ENCODE data around the gene HSPA14.
"Not testable (repeated sequence)": the region's sequence is repeated elsewhere in the genome, so short reads cannot be mapped to it uniquely, and the experiment has no call there.

HSPA14 gene

DNA sequence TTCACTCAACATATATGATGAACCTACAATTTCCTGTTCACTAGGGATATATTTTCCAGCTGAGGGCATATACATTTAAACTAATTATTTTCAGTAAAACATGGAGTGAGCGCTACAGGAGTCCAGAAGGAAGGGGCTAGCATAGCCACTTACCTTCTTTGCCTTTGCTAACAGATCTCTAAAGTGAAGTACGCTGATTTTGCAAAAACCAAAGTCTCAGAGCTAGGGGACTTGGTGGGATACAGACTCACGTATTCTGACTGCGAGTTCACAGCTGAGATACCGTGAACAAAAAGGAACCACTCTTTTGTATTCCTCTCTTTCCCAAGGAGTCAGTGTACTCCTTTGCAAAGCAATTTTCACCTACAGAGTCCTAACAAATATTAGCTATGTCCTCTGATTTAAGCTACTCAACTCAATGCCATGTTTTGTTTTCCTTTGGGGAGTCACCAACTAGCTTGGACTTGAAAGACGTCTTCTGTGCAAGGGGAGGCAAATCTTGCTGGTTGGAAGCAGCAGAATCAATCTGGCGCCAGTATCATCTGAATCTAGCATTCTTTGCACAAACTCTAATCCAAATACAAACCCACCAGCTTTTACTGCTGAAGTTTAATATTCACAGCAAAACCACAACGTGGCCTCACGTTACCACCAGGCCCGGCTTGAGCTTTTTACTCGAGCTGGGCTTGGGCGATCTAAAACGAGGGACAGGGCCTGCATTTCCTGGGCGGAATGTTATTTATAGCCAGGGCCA is 926 bp upstream of the HSPA14 start:
- no peak for DNase-seq

DNA sequence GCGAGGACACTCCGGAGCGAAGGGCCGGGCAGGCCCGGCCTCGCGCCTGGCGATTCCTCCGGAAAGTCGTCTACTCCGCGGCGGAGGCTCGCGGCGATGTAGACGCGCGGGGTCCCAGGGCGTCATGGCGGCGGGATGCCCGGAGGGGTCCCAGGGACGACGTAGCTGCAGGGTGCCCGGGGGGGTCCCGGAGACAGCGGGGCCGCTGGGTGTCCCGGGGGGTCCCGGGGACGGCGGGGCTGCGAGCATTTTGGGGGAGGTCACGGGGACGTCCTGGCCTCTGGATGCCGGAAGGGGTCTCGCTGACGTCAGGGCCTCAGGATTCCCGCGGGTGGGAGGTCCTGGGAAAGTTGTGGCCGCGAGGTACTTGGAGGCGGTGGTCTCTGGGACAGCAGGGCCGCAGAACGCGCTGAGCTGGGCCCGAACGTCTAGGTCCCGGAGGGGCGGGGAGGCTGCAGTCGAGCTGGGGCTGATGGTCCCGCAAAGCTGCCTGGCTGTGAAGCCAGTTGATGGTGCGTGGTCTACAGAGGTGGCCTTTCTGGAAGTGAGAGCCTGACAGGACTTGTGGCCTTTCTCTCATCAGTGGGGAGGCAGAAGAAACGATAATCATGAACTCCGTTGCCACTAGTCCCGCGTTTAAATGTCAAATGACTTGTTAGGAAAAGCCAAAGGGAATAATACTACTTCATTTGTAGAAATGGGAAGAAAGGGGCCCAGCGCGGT is 637 bp downstream of the HSPA14 start:
- DNase-seq, result peak; percentile 14 to 45 (median 36)

DNA sequence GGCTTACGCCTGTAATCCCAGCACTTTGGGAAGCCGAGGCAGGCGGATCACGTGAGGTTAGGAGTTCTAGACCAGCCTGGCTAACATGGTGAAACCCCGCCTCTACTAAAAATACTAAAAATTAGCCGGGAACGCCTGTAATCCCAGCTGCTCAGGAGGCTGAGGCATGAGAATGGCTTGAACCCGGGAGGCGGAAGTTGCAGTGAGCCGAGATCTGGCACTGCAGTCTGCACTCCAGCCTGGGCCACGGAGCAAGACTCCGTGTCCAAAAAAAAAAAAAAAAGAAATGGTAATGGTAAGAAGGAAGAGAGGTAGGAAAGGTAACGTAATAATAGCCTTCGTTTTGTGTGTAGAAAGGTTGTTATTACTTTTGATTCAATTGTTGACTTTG is 1.2 kb downstream of the HSPA14 start:
- DNase-seq, result peak; percentile 11 to 44 (median 18)

DNA sequence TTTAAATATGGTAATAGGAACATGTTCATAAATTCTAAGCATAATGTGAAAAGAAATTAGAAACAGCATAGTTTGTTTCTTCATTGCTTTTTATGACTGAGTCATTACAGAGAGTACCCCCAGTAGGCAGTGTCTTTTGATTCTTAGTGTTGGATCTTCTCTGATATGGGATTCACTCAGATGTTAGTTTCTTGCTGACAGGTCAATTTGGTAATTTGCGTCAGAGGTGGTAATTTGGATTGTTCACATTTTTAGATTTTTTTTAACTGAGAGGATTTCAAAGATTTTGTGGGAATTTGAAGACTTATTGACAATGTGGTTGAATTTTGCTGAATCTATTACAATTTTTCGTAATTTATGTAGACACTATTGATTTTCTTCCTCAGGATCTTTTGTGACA is 2.1 kb downstream of the HSPA14 start:
- DNase-seq, result no peak

DNA sequence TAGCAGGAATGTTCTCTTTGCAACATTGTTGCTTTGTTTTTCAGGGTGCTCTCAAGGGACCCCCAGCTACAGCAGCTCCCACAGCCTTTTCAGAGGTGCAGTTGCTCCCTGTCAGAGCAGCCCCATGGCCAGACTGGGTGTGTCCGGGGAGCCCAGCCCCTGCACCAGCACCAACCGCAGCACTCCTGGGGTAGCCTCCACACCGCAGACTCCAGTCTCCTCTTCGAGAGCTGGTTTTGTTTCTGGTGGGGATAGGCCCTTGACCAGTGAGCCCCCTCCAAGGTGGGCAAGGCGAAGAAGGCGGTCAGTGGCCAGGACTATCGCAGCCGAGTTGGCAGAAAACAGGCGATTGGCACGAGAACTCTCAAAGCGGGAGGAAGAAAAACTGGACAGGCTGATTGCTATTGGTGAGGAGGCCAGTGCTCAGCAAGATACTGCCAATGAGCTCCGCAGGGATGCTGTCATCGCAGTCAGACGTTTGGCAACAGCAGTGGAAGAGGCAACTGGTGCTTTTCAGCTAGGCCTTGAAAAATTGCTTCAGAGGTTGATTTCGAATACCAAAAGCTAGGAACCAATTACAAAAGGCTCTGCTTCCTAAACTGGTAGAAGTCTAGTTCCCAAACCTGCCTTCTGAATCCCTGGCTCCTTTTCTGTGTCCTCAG is 5.4 kb downstream of the HSPA14 start:
- no peak for DNase-seq

DNA sequence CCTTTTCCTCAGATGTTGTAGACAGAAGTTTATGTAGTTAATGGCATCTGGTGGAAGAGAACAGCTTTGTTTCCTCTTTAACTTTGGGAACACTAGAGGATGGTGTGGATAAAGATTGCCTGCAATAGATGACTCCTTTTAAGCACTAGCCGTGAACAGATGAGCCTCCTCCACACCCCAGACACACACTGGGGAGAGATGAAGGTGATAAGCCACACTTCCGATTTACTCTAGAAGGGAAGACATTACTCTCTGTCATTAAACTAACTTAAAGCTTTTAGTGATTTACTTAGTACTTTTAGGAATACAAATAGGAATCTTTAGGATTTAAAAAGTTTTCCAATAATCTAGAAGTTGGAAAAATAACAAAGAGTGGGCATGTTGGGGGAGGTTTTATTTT is 6.8 kb downstream of the HSPA14 start:
- DNase-seq, result no peak

DNA sequence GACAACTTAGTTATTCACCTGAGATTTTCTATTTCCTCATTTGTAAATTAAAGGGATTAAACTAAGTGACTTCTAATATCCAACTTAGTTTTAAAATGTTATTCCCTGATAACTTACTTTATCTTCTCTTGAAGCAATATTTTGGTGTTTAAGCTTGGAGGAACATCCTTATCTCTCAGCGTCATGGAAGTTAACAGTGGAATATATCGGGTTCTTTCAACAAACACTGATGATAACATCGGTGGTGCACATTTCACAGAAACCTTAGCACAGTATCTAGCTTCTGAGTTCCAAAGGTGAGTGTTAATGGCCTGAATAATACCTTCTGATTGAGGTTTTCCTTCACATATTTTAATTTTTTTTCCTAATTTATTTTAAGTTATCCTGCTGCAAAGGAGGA is 14.1 kb downstream of the HSPA14 start:
- no peak for DNase-seq

DNA sequence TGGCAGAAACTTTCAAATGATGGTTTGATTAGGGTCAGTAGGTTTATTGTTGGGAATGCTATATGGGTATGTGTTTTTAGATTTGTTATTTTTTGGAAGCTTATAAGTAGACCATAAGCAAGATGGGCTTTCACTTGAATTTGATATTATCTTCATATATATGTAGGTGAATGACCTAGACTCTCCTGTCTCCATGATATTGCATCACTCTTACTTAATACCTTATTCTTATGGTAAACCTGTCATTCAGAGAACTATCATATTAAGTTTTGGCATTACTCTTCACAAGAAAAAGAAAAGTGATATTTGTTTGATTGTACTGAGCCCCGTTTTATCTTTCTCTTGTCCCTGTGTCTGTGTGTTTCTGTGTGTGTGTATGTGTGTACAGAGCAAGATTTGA is 17.3 kb downstream of the HSPA14 start:
- DNase-seq, result no peak

DNA sequence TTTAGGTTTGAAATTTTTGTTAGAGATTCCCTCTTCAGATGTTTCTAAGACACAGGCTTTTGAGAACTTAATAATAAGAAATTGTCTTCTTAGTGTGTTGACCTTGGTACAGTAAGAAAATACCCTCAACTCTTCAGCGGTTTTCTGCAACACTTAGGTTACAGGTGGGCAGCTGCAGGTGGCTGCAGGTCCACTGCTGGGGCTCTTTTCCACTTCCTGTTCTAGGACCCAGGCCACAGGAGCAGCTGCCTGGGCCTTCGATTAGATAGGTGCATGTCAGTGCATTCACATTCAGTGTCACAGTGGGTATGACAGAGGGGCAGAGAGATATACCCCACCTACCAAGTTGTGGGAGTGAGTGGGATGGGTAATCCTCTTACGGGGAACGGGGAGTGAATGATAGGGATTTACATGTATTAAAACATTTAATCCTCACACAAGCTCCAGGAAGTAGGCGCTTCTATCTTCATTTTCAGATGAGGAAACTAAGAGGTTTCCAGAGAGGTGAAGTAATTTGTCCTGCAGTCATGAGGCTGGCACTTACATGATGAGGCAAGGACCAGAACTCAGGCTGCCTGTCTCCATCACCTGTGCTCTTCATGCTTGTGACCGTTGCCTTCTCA is 20.3 kb downstream of the HSPA14 start:
- DNase-seq, result peak in 1 of 4 experiments; percentile 9

DNA sequence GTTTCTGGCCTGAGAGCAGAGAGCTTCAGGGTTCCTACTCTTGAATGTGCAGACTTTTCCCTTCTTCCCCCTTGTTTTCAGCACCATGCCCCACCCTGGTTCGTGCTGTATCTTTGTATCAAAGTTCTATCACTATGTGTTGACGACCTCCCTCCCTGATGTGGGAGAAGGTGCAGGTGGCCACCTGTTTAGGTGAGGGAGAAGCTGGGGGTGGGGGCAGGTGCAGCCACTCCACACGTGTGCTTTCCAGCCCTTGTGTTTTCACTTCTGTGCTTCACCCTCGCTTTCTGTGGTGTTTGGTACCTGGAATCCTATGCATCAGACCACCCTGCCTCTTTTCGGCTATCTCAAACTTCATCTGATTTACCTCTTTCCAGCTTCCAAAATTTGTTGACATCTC is 20.9 kb downstream of the HSPA14 start:
- DNase-seq, result no peak

DNA sequence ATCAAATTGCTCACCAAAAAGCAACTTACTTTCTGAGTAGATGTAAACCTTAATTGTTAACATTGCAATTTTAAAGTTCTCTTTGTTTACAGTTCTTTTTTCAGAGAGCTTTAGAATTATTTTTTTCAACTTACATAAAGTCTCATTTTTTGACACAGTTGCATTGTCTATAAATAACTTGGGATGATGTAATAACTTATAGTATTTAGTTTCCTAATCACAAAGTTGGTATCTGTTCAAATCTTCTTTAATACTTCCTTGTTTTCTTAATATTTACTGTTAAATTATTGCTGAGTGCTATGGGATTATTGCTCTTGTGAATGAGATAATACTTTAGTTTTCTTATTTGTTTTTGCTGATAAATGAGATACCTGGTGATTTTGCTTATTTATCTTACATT is 21.7 kb downstream of the HSPA14 start:
- peak in 2 of 4 experiments; percentile 22 to 42 for DNase-seq

DNA sequence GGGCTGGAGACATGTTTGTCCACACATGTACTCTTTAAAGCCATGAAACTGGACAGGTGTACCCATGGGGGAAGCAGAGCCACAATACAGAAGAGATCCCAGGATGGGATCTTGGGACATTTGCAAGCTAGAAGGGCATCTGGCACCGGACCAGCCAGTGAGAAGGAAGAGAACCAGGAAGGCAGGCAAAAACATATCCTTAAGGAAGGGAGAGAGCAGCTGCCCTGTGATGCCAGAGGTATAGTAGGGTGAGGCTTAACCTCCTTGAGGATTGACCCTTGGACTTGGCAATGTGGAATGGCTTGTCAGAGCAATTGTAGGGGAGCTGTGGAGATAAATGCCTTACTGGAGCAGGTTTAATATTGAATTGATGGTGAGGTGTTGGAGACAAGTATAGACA is 22.7 kb downstream of the HSPA14 start:
- no peak for DNase-seq

DNA sequence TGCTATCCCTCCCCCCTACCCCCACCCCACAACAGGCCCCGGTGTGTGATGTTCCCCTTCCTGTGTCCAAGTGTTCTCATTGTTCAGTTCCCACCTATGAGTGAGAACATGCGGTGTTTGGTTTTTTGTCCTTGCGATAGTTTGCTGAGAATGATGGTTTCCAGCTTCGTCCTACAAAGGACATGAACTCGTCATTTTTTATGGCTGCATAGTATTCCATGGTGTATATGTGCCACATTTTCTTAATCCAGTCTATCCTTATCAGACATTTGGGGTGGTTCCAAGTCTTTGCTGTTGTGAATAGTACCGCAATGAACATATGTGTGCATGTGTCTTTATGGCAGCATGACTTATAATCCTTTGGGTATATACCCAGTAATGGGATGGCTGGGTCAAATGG is 26.4 kb downstream of the HSPA14 start:
- not testable (repeated sequence) for DNase-seq

DNA sequence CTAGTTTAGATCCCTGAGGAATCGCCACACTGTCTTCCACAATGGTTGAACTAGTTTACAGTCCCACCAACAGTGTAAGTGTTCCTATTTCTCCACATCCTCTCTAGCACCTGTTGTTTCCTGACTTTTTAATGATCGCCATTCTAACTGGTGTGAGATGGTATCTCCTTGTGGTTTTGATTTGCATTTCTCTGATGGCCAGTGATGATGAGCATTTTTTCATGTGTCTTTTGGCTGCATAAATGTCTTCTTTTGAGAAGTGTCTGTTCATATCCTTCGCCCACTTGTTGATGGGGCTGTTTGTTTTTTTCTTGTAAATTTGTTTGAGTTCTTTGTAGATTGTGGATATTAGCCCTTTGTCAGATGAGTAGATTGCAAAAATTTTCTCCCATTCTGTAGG is 26.8 kb downstream of the HSPA14 start:
- DNase-seq, result not testable (repeated sequence)

DNA sequence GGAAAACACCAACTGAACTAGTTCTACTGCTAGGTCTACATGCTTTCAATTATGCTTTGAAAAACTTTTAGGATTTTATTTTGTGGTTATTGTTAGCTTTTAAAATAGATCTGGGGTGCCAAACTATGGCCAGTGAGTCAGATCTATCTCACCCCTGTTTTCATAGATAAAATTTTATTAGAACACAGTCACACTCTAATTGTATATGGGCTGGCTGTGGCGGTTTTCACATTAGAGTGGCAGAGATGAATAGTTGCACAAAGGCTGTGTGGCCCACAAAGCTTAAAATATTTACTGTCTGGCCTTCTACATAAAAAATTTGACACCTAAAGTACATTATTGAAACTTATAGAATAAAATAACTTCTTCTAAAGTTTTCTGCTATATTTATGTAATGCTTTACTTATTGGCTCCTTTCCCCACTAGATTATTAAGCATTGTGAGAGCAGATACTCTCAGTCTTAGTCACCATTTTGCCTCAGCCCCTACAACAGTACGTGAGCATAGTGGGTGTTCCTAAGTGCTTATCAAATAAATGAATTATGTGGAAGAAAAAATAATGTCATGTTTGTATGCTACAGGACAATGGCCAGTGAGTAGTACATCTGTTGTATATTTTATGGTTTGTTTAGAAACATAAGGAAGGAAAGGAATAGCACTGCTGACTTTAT is 35.1 kb downstream of the HSPA14 start:
- no peak for DNase-seq

DNA sequence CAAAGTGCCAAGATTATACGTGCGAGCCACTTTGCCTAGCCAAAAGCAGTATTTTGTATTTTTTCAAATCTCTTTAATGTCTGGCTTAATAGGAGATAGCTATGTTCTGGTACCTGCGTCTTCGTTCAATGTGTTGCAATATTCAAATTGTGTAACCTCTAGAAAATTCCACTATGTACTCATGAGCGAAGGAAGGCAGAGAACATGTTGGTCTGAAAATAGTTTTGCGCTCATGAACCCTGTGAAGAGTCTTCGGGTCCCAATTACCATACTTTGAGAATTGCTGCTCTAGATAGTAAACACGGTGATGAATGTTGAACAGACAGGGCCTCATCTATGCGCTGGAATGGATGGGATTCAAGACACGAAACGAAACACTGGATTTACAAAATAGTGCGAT is 37.8 kb downstream of the HSPA14 start:
- no peak for DNase-seq

DNA sequence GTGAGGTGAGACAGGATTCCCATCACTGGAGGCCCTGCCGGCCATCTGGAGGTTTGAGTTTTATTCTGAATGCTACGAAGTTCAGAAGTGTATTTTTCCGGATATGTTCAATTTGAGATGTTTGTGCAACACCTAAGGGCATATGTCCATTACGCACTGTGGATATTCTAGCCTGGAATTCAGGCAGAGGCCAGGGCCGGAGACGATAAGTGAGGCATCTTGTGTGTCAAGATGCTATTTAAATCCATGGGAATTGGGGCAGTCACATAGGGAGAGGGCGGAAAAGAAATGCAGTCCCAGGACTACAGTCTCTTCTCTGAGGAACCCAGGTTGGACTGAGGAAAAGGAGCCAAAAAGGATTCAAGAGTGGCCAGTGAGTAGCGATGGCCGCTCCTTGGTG is 38.7 kb downstream of the HSPA14 start:
- no peak for DNase-seq

DNA sequence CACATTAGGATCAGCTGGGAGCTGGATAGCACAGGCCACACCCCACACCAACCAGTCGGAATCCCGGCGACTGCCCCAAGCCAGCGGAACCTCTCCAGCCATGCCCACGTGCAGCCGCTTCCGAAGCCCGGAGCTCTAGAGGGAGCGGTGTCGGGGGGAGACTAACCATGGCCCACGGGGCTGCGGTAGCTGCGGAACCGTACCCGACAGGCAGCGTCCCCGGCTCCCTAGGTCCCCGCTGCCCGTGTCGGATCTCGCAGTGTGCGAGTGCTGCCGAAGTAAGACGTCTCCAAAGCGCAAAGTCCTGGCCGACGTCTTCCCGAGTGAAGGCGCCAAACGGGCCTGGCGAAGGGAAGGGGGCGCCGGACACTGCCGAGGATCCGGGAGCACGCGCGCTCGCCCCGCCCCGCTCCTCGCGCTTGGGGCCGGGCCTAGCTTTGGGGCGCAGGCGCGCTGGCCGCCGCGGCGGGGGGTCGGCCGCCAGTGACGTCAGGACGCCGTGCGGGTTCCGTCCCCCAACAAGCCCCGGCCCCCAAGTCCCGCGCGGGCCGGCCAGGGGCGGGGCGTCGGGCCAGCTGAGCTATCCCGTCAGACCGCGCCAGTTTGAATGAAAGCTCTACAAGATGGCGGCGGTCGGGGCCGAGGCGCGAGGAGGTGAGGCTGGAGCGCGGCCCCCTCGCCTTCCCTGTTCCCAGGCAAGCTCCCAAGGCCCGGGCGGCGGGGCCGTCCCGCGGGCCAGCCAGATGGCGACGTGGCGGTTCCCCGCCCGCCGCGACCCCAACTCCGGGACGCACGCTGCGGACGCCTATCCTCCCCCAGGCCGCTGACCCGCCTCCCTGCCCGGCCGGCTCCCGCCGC is 40.4 kb downstream of the HSPA14 start, which contains the start of gene SUV39H2:
SUV39H2 (plus strand) TSS at position 601 of the 858 bp plus-strand sequence; CDS start at position 624, 23 bp downstream.
- peak; percentile 97 to 99 (median 98) for DNase-seq

DNA sequence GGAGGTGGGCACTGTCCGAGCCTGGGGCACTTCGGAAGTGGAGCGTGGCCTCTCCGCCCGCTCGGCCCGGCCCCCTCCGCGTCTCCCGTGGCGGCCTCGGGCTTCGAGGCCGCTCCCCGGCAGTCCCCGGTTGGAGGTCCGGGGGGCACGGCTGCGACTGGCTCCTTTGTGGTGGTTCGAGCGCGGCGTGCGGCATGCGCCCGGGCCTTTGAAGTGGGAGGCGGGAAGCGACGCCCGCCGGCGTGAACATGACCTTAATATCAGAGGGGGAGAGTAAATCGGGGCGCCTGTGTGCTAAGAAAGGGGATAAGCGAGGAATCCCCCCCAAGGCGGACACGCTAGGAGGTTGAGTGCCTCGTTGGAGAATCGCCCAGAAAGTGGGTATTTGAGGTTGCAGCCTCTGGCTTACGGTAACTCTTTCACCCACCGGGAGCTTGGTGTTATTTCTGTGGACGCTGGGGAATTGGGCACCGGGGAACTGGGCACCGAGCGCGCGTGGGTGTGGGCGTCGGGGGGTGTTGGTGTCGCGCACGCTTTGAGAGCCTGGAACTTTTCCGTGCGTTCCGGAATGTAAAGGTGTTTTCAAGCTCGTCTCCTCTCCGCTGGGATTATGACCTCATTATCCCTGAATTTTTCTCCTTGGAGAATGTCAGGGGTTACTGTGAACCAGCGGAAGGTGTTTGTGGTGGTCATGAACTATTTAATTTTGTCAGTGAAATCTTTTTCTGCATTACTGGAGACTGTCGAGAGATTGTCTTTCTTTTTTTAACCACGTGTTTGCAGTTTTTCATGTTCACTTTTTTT is 41.2 kb downstream of the HSPA14 start:
- DNase-seq, result peak; percentile 22 to 62 (median 36)

DNA sequence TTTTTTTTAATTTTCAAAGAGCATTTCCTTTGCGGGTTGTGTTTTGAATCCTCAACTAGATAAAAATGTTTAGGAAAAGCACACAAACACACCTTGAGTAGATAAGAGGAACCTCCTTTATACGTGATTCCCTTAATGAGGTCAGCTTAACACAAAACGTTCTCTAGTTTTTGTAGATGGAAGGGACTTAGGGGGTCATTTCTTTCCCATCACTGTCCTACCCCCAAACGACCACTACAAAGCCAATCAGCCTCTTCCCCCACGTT is 41.8 kb downstream of the HSPA14 start:
- DNase-seq, result no peak

DNA sequence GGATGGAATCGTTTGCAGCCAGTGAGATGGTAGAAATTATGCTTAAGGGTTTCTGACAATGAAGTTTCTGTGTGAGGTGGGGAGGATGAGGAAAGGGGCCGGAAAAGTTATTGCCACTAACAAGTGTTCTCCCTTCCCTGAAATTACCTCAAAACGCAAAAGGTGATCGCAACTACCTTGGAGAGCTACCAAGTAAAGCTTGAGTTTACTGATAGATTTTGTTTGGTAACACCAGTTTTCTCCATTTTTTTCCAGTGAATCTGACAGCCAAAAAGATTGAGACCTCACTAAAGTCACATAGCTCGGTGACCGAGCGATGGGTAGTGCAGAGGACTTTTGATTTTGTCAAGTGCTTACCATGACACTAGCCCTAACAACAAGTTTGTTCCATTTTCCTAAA is 42.1 kb downstream of the HSPA14 start:
- DNase-seq, result no peak
